Activated CD8-positive, alpha-beta memory T cell treated with anti-CD3 and anti-CD28 coated beads, Interleukin-2, amount 50 U/mL, for 4 hours (primary cell): ENCODE results near the gene MYH11.
"Not testable (repeated sequence)": the region's sequence is repeated elsewhere in the genome, so short reads cannot be mapped to it uniquely, and the experiment has no call there.

Experiments
- DNase-seq: peaks from one replicate; pipeline ENCODE4 v3.0.0-alpha.2; 2020

Gene MYH11

DNA sequence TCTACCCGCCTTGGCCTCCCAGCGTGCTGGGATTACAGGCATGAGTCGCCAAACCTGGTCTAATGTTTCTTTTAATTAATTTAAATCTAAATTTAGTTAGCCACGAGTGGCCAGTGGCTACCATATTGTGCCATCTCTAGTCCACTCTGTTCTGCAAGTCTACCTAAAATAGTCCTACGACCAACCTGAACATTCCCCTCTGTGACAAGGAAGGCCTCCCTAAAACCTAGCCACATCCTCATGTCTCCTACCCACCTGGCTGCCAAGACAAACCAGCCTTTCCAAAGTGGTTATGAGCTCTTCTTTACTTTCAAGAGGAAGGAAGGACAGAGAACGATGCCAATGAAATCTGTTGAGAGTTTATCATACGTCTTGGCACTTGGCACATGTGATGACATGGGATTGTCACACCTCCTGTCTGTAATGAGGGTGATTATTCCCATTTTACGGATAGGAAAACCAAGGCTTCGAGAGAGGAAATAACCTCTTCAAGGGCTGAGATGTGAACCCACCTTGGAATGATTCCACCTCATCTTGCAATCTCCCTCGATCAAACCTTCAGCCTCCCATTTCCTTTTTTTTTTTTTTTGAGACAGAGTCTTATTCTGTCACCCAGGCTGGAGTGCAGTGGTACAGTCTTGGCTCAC, 19.7 kb downstream of the MYH11 start:
- DNase-seq = no peak

DNA sequence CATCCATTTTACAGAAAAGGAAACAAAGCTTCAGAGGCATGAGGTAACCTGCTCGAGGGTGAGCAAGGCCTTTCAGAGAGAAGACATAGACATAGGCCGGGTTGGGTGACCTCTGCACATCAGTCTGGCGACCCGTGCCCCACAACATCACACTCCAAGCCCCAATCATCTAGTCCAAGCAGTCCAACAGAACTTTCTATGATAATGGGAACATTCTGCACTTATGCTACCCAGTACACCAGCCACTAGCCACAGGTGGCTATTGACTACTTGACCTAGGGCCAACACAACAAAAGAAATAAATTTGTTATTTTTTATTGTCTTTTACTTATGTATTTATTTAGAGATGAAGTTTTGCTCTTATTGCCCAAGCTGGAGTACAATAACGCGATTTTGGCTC, 20.8 kb downstream of the MYH11 start:
- no peak for DNase-seq

DNA sequence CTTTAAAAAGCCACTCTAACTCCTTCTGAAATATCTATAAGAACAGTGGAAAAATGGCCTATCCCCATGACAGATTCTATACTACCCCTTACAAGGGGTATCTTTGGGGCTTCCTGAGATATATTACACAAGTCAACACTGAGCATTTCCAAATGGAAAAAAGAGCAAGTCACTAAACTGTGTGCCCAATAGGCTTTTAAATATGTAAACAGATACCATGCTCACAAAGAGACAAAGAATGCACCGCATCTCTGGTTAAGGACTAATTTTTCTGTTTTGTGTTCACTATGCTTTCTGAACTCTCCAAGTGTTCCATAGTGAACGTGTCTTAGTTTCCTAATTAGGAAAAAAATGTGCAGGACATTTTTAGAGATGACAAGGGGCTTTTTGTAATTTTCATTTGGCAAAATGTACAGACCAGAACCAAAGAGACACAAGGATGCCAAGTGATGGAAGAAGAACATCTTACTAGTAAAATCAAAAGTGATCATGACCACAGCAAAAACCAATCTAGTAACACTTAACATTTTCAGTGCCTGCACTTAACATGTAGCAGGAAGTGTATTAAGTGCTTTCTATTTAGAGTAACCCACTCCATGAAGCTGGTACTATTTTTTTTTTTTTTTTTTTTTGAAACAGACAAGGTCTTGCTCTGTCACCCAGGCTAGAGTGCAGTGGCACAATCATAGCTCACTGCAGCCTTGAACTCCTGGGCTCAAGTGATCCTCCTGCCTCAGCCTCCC, 21.5 kb downstream of the MYH11 start:
- no peak for DNase-seq

DNA sequence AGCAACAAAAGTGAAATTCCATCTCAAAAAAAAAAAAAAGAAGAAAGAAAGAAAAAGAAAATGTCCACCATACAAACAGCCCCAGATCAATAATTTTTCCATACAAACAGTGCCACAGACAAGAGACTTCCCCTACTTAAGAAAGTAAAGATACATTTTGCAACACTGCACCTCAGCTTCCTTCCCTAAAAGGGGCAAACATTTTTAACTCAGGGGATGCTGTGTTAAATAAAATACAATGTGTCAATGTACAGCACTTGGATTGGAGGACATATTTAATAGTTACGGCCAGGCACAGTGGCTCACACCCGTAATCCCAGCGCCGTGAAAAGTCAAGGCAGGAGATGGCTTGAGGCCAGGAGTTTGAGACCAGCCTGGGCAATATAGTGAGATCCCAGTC, 22.3 kb downstream of the MYH11 start:
- no peak for DNase-seq

DNA sequence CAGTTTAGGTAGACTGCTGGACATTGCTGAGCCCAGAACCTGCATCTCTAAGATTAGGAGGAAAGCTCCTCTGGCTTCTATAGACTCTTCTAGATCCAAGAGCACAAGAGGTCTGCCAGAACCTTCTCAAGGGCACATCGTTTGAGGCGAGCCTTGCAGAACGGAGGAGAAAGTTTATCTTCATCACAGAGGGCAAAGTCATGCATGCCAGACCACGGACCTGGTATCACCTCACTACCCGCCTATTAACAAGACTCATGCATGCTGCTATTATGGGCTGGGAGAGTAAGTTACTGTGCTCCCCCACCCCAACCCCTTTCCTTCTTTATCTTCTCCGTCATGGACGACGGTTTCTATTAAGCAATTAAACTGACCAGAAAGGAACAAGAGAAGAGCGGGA, 23.3 kb downstream of the MYH11 start:
- DNase-seq = no peak

DNA sequence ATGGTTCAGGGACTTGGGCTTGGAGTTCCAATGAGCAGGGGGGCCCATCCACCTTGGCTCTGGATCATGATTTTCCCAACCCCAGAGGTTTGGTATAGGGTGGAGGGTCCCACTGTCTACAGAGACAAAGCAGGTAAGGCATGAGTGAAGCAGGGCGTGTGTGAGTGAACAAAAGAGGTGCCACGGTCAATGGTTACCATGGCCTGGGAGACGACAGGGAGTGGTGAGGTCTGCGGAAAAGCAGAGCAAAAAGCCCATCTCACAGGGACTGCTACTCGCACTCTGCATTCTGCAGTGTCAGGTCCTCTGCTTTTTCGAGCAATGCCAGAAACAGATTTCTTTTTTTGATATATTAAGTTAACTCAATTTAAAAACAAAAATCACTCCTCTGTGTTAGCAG, 24.6 kb downstream of the MYH11 start:
- no peak for DNase-seq

DNA sequence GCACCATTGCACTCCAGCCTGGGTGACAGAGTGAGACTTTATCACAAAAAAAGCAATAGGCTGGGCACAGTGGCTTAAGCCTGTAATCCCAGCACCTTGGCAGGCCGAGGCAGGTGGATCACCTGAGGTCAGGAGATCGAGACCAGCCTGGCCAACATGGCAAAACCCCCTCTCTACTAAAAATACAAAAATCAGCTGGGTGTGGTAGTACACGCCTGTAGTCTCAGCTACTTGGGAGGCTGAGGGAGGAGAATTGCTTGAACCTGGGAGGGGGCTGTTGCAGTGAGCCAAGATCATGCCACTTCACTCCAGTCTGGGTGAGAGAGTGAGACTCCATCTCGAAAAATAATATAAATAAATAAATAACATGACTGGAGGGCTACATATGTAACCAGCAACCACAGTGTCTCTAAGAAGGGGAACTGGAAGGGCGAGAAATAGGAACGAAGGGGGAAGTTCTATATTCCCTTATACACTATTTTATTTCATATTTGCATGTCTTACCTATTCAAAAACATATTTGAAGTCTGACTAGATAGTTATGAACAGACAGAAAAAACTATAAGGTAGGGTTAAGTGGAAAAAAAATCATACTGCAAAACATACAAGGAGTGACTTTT, 25.9 kb downstream of the MYH11 start:
- no peak for DNase-seq

DNA sequence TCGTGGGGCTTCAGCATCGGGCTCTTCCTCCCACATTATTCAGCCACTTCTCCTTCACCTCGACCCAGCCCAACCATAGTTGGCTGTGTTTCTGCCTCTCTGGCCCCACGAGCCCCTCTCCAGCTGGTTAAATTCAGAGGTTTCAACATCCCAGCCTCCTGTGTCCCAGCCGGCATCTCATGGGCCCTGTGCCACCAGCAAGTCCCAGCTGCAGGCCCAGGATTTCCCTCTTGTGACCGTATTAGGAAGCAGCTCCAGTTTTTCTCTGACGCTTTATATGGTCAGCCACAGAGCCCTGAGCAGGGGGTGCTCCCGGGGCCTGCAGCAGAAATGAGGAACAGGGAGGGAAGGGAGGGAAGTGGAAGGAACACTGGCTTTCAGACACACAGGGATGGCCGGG, 27.4 kb downstream of the MYH11 start:
- no peak for DNase-seq

DNA sequence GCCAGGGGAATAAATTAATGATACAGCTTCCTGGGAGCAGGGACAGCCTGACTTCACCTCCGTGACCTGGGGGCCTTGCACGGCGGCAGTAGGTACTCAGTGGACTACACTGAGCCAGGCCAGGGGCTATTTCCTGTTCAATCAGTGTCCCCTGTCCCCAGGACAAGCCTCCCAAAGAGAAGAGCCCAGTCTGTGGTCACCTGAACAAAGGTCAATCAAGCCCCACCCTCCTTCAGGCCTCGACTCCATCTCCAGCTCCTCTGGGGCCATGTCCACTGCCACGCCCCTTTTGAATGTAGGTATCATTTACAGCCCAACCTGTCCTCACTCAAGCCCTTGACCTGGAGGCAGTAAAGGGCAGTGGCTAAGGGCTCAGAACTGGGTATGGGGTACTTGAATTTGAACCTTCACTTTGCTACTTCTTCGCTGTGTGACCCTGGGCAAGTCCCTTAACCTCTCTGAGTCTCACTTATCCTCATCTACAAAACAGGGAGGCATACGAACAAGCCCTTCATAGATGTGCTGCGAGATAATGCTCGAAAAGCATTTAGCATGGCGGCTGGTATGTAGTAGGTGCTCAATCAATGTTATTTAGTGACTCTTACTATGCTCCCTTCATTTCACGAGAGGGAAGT, 29.0 kb downstream of the MYH11 start:
- DNase-seq = no peak

DNA sequence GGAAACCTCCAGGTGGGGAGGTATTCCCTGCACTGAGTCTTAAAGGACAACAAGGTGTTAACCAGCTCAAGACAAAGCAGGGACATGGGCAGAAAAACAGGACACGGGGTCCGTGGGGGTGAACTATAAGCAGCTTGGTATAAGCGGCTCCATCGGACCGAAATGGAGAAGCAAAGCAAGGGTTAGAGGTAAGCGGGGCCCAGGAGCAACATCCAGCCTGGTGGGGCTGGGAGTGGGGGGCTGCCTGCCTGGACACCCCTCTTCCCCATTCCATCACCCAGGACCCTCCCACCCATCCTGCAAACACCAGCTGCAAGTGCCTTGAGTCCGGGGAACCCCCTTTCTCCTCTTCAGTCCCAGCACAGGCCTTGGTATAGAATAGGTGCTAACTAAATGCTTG, 29.5 kb downstream of the MYH11 start:
- no peak for DNase-seq

DNA sequence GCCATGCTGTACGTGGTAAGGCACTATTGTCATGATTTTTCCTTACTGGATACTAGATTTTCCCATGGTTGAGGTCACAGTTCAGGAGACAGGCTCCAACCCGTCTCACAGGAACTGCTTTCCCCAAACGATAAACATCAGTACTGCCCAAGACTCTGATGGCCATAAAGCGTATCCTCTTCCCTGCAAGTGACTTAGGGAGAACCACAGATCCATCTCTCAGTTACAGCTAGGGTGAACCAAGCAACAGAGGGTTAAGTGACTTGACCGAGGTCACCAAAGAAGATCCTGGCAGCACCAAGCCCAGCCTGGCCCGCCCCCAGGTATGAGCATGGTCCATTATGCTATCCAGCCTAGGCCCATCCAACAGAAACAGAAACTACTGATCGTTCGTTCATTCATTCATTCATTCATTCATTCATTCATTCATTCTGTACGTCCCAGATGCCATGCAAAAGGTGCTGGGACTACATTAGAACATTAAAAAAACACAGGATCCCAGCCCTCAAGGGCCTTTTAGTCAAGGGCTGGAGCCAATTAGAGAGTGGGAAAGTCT, 31.0 kb downstream of the MYH11 start:
- DNase-seq = no peak

DNA sequence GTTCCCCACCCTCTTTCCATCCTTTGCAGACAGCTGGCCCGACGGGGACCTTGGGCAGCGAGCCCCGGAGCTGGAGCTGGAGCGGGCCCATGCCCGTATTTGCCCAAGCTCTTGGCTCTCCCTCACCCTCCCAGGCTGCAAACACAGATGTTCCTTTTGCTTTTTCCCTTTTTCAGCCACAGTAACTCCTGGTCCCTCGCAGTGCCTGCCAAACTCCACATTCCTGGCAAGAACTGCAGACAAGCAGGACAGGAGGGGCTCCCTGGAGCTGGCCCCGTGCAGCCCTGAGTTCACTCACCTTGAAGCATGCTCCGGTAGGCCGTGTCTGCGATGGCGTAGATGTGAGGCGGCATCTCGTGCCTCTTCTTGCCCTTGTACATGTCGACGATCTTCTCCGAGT, 33.9 kb downstream of the MYH11 start:
- no peak for DNase-seq

DNA sequence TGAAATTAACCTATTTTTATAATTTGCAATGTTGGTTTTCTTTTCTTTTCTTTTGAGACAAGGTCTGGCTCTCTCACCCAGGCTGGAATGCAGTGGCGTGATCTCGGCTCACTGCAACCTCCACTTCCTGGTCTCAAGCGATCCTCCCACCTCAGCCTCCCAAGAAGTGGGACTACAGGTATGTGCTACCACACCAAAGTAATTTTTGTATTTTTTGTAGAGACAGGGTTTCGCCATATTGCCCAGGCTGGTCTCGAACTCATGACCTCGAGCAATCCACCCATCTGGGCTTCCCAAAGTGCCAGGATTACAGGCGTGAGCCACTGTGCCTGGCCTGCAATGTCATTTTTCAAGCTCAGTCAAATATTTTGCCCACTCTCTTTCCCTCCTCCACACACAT, 36.0 kb downstream of the MYH11 start:
- no peak for DNase-seq

DNA sequence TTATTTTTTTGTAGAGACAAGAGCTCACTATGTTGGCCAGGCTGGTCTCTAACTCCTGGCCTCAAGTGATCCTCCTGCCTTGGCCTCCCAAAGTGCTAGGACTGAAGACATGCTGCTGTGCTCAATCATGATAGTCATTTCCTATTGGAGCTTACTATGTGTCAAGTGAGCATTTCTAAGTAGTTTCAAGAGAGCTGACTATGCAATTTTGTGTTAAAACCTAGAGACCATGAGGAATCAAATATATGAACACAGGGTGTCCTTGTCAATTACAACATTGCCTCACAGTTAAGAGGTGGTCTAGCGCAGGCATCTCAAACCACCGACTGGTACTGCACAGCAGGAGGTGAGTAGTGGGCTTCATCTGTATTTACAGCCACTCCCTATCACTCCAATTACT, 37.8 kb downstream of the MYH11 start:
- no peak for DNase-seq

DNA sequence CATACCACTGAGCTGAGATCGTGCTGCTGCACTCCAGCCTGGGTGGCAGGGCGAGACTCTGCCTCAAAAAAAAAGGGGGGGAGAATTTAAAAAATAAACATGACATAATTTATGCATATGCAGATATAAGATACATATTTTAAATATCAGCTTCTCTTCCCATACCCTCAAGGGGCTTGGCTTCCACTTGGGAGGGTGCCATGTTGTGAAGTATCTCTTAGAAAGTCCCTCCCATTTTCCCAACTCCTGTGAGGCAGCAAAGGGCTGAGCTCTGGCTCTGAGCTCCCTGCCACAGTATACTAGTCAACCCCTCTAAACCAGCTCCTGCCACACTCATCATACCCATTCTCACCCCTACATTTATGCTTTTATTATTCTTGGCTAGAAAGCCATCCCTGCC, 39.4 kb downstream of the MYH11 start:
- DNase-seq = no peak

DNA sequence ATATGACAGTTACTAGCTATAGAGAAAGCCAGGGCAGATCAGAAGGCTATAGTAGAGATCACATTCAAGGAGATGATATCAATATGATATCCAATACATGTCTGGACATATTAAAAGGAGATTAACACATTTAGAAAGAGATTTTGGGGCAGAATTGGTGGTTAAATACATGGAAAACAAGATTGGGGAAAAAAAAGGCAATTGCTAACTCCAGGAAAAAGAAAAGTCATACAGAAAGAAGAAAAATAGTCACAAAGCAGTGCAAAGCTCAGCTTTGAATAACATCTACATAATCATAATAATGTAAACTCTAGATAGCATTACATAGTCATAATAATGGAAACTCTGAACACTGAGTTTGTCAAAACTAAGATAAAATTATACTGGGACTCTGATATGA, 40.6 kb downstream of the MYH11 start:
- no peak for DNase-seq

DNA sequence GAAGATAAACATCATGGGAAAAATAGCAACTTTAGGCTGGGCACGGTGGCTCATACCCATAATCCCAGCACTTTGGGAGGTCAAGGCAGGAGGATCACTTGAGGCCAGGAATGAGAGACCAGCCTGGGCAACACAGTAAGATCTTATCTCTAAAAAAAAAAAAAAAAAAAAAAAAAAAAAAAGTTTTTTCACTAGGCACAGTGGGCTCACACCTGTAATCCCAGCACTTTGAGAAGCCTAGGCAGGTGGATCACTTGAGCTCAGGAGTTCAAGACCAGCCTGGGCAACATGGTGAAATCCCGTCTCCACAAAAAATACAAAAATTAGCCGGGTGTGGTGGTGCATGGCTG, 44.5 kb downstream of the MYH11 start:
- not testable (repeated sequence) for DNase-seq

DNA sequence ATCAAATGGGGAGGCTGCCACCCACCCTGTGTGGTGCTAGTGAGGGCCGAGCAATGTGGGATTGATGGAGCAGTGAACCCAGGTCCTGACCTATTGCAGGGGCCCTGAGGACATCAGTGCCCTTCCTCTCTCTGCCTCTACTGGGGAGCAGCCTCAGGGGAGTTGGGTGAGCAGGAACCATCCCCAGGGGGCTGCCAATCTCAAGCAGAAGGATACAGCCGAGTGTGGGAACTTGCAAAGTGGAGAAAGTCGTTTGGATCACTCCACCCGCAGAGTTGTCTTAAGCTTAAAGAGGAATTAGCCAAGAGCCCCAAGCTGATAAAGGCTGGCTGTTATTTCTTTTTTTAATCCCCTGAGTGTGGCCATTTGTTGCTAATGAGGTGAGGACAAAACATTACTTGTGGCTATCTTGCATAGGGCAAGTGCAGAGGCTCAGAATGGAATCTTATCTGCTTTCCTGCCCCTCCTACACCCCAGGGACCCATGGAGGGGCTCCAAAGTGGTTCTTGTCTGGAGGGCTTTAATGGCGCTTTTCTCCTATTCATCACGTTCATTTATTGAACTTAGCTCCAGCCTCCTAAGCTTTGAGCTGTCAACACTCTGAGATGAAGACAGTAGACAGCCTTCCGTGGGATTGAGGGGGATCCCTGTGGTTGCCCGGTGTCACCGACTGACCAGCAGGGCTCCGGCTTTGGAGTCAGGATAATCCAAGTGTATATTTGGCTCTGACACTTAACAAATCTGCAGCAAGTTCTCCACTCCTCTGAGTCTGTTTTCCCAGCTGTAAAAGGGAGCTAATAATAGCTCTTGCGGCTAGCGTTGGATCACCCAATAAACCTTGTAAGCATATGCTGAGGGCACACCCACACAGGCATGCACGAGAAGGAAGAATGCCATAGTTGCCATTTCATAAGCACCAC, 45.1 kb downstream of the MYH11 start:
- DNase-seq = no peak

DNA sequence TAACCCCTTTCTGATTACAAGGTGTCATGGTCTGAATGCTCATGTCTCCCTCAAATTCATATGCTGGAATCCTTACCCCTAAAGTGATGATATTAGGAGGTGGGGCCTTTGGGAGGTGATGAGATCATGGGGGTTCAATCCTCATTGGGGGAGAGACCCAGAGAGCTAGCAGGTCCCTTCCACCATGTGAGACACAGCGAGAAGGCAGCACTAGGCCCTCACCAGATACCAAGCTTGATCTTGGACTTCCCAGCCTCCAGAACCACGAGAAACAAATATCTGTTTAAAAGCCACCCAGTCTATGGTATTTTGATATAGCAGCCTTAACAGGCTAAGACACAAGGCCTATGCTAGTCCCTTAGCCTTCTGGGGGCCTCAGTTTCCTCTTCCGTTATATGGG, 45.9 kb downstream of the MYH11 start:
- DNase-seq = no peak

DNA sequence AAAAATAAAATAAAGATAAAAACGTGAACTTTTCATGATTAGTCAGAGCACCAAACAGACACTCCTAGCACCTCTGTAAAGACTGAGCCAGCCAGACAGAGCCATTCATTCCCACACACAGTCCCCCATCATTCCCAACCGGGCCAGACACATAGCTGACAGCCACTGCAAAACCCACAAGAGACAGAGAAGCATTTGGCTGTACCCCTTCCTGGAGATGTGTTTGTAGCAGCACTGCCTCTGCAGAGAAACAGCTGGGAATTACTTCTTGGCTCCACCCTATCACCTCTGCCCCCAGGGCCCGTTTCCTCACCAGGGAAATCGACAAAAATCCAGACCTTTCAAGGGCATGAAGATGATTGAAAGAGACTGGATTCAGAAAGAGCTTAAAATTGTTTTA, 46.4 kb downstream of the MYH11 start:
- no peak for DNase-seq

DNA sequence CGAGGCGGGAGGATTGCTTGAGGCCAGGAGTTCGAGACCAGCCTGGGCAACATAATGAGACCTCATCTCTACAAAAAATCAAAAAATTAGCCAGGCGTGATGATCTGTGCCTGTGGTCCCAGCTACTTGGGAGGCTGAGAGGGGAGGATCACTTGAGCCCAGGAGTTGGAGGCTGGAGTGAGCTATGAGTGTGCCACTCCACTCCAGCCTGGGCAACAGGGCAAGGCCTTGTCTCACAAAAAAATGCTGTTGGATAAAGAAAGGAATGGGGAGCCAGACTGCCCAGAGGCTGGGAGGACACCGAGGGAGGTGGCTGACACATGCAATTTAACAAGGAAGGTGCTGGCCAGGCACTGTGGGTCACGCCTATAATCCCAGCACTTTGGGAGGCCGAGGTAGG, 47.5 kb downstream of the MYH11 start:
- not testable (repeated sequence) for DNase-seq

DNA sequence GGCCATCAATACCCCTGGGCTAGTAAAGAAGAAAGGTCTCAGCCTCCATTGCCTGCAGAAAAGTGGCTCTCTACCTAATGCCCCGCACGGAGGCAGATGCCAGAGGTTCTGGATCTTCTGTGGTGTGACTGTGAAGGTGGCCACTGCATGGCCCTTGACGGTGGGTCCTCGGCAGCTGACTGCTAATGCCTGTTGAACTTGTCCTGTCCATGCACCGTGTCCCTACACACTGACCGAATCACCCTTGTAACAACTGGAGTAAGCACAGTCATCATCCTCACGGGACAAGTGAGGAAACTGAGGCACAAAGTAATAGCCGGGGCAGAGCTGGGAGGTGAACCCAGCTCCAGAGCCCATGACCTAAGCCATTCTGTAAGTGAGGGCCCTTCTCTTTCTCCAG, 48.8 kb downstream of the MYH11 start:
- DNase-seq = no peak

DNA sequence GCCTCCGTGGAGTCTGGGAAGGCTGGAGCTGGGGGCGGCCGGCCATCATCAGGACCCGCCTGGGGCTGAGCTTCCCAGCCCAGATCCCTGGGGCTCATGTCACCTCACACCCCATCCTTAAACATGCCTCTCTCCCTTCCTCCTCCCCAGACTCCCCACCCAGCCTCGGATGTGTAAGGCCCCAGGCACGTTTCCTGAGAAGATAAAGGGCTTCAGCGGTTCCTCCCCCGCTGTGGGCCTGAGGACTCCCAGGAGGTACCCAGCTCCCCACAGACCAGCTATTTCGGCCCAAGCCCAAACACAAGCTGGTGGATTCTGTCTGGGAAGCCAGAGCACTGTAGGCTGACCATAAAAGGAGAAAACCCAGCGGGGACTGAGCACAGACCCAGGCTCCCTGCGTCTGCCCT, 49.2 kb downstream of the MYH11 start:
- DNase-seq = no peak
